Endometrial microvascular endothelial cells (primary cell): ENCODE results near the gene CBR3. TPM values are rescaled to one million over a fixed set of nuclear protein-coding genes. Genes with fewer than 3 reads are reported as not detected.
"Not testable (repeated sequence)": the region's sequence is repeated elsewhere in the genome, so short reads cannot be mapped to it uniquely, and the experiment has no call there.

Experiments
- in situ Hi-C: cut with HindIII; loops from 2 replicates; pipeline ENCODE4 v1.10.0; 2017; ENCODE audit warnings: low sequenced_read_pairs, low pct_unique_long_range_greater_than_20kb; ENCODE audit errors: inconsistent ontology term
- total RNA-seq: library from RNA; depleted of rRNA; stranded (reverse); fragments of >200 nt; gene quantifications from one replicate; pipeline ENCODE4 v1.2.3, GENCODE V29; 2015; ENCODE audit errors: inconsistent ontology term

The CBR3 gene
- total RNA-seq, 1 donor from 2014 or later: 17.3 TPM

GRCh38 chr21:36113647-36114428, 21.0 kb upstream of the CBR3 start:
- in situ Hi-C loops: no loop called here

GRCh38 chr21:36115138-36115730, 19.6 kb upstream of the CBR3 start:
- in situ Hi-C loops: no loop called here

DNA sequence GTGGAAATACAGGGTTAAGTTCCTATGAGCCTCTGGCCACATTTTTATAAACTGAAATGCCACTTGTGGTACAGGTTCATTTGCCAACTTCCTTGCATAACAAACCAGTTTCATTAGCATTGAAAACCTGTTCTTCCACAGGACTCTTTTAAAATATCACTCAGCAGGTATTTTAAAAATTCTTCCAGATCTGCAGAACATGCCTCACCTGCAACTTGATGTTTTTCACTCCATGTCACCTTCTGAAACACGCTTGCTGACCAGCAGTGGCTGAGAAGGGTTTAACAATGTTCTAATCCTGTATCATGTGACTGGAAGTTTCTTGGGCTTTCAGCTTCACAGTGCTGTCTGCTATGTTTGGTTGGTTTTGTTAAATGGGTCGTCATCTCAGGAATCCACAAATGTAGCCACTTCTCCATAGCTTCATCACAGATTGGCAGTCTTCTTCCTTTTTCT, 17.6 kb upstream of the CBR3 start:
- in situ Hi-C loops: no loop called here

- in situ Hi-C loops: no loop called here
These were observed 14.5 kb upstream of the CBR3 start for GRCh38 chr21:36120304-36120888.

- in situ Hi-C loops: no loop called here
These were observed 11.9 kb upstream of the CBR3 start for GRCh38 chr21:36122977-36123376.

GRCh38 chr21:36124395-36124794, 10.5 kb upstream of the CBR3 start:
- in situ Hi-C loops: no loop called here

DNA sequence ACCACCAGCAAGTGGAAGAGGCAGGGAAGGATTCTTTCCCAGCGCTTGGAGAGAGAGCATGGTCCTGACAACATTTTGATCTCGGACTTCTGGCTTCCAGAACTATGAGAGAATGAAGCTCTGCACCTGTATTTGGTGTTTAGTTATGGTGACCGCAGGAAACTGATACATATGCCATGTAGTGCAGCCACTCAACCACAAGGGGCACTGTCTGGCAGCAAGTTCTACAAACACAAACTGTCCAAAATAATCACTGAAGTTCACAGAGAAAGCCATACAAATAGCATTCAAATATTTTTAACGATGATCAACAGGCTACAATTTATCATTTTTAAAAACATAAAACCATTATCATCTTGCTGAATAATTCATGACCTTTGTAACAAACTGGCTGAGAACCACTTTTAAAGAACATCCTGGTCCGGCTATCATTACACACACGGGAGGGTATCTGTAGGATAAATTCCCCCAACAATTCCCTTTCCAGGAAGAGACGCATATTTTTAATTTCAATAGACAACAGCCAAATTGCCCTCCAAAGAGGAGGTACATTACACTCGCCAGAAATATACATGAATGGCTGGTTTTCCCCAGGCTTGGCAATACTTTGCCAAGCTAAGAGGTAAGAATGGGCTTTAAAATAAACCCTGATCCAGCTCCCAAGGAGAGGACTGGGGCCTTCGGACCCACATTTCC, 9.2 kb upstream of the CBR3 start:
- in situ Hi-C loops: no loop called here

DNA sequence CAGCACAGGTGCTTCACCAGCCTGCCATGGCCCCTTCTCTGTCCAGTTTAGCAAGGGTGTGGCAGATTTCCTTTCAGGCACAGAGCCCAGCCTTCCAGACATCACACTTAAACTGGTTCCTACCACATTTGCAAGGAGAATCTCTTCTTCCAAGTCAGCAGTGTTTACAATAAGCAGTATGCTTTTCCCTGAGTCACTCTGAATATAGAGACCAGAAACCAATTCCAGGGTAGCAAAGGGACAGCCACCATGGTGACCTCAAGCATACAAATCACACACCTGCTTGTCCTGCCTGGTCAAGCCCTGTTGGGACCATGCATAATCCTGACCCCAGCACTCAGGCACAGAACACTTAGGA, 8.7 kb upstream of the CBR3 start:
- in situ Hi-C loops: no loop called here

GRCh38 chr21:36126621-36127110, 8.2 kb upstream of the CBR3 start:
- in situ Hi-C loops: no loop called here

DNA sequence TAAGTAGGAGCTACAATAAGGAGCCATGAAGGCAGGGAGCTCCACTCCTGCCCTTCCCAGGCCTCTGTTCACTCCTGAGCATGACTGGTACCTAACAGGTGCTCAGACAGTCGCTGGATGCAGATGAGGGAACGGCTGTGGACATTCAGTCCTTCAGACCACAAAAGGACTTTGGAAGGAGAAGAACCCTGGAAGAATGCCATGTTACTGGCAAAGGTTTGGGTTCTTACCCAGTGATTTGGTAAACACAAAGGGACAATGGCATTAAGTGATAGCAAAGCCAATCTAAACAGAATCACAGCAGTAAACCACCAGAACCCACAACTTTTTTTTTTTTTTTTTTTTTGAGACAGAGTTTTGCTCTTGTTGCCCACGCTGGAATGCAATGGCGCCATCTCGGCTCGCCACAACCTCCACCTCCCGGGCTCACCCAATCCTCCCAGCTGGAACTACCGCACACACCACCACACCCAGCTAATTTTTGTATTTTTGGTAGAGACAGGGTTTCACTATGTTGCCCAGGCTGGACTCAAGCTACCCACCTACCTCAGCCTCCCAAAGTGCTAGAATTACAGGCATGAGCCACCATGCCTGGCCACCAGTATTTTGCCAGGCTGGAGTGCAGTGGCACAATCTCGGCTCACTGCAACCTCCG, 7.5 kb upstream of the CBR3 start:
- in situ Hi-C loops: no loop called here

GRCh38 chr21:36127977-36128376, 6.9 kb upstream of the CBR3 start:
- in situ Hi-C loops: no loop called here

DNA sequence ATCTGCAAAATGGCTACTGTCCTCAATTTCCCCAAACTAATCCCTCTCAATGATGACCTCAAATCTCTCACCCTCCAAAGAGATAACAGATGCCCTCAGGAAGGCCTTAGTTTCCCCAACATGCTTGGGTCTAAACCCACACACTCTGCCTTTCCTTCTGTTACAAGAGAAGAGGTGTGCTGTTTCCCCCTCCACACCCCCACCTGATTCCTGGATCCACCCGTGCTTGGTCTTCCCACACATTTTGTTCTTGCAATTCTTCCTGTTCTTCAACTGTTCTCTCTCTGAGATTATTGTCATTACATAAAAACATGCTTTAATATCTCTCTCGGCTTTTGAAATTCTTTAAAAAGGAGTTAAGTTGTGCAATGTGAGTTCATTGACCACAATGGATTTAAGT, 5.7 kb upstream of the CBR3 start:
- in situ Hi-C loops: no loop called here

GRCh38 chr21:36130414-36130762, 4.5 kb upstream of the CBR3 start:
- in situ Hi-C loops: not testable (repeated sequence)

GRCh38 chr21:36130839-36131238, 4.0 kb upstream of the CBR3 start:
- in situ Hi-C loops: not testable (repeated sequence)

DNA sequence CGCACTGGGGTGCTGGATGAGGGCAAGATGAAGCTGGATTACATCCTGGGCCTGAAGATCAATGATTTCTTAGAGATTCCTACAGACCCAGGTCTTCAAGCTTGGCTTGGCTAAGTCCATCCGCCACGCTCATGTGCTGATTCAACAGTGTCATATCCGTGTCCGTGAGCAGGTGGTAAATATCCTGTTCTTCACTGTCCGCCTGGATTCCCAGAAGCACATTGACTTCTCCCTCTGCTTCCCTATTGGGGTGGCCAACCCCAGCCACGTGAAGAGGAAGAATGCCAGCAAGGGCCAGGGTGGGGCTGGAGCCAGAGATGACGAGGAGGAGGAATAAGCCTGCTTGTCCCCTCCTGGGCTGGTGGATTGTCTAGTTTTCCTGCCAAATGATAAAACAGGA, 2.2 kb upstream of the CBR3 start:
- in situ Hi-C loops: no loop called here

DNA sequence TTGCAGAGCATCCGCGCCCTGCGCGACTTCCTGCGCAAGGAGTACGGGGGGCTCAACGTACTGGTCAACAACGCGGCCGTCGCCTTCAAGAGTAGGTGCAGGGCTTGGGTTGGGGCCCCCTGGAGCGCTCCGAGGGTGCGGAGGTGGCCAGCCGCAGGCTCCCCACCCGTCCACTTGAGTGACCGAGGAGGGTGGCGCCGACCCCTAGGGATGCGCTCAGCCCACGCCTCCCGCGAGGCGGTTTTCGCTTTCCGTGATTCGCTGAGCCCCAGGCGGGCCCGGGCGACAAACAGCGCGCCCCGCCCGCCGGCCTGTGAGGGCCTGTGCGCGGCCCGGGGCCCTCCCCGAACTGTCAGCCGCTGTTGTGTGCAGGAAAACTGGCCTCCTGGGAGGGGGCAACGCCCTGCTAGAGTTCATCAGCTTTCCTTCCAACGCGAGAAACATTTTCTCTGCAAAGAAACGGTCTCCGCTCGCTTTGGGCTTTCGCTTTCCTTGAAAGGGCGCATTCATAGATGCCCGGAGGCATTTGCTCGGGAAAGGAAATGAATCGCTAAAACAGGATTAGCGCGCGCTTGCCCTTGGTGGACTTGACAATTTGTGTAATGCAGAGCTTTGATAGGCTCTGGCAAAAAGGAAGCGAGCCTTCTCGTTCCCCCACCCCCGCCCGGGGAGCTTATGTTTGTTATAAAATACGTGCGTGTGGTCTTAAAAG, 668 bp downstream of the CBR3 start:
- in situ Hi-C loops: no loop called here

DNA sequence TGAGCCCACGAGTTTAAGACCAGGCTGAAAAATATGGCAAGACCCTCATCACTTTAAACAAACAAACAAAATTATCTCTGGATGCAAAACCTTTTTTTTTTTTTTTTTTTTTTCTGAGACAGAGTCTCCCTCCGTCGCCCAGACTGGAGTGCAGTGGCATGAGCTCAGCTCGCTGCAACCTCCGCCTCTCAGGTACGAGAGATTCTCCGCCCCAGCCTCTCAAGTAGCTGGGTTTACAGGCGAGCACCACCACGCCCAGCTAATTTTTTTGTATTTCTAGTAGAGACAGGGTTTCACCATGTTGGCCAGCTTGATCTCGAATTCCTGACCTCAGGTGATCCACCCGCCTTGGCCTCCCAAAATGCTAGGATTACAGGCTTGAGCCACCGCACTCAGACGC, 4.9 kb downstream of the CBR3 start:
- in situ Hi-C loops: not testable (repeated sequence)

GRCh38 chr21:36141513-36141925, 6.6 kb downstream of the CBR3 start:
- in situ Hi-C loops: no loop called here

GRCh38 chr21:36144233-36144632, 9.4 kb downstream of the CBR3 start:
- in situ Hi-C loops: not testable (repeated sequence)
